HepG2 (cell line): ENCODE data around the gene SERPIND1. TPM values are rescaled to one million over a fixed set of nuclear protein-coding genes. Genes with fewer than 3 reads are reported as not detected.
A peak's percentile ranks its signal among the peaks of the same experiment; 100 is the strongest.
"Not testable (repeated sequence)": the region's sequence is repeated elsewhere in the genome, so short reads cannot be mapped to it uniquely, and the experiment has no call there.

Experiments used
- ATAC-seq: fragments of 200-7000 bp; cut with Tn5 transposase; 3 replicates; pipeline ENCODE4 v1.9.1; 2020; ENCODE audit warnings: mild to moderate bottlenecking, moderate library complexity
- BruUV-seq: library from RNA; stranded (reverse); fragments of 400-500 nt; replicated peaks from 2 replicates; lab custom pipeline; 2021; lab: Mats Ljungman, UMichigan
- CTCF ChIA-PET: fragments of 300-600 bp; formaldehyde crosslinking; extraction: SDS; loops from one replicate; lab custom pipeline; 2021; ENCODE audit warnings: low total read pairs, inconsistent platforms, low intra/inter-chr PET ratio; lab: Yijun Ruan, JAX
- POLR2A ChIA-PET: fragments of 350-600 bp; sonication (Branson Sonifier 250); formaldehyde crosslinking; loops from one replicate; lab custom pipeline; 2020; ENCODE audit warnings: antibody characterized with exemption, inconsistent platforms; lab: Yijun Ruan, JAX
- DNase-seq: peaks from one replicate; pipeline ENCODE4 v3.0.0-alpha.2; 2015; ENCODE audit warnings: low spot score
- FAIRE-seq: peaks from 3 replicates; lab custom pipeline; 2011; peaks lifted over from hg19 to GRCh38; lab: Jason Lieb, UNC
- H2AFZ ChIP-seq: one replicate; pipeline ENCODE4 v1.6.1; 2011; ENCODE audit warnings: low read length, inconsistent platforms
- H3K27ac ChIP-seq: fragments of 300-600 bp; 3 replicates; pipeline ENCODE4 v1.8.0; 2011; ENCODE audit warnings: mixed run types, mild to moderate bottlenecking, mixed read lengths, low read length, inconsistent platforms; ENCODE audit not compliant: insufficient read depth; ENCODE audit errors: extremely low read length
- H3K27me3 ChIP-seq, 2 experiments: fragments of 200-600 bp in 1 of 2; 2 replicates in 1 of 2; 3 replicates in 1 of 2; pipeline versions ENCODE4 v1.6.0 to v1.8.0; 2011; ENCODE audit warnings: low read length in 2 of 2, mild to moderate bottlenecking in 2 of 2, moderate library complexity in 2 of 2, inconsistent platforms in 1 of 2; ENCODE audit not compliant: insufficient read depth in 2 of 2, control insufficient read depth in 1 of 2
- H3K36me3 ChIP-seq, 2 experiments: fragments of 200-600 bp in 1 of 2; replicated peaks in 1 of 2; 2 replicates in 1 of 2; 3 replicates in 1 of 2; pipeline versions ENCODE4 v1.5.1 to v1.8.0; 2011; ENCODE audit warnings: low read length in 2 of 2, inconsistent platforms in 1 of 2; ENCODE audit not compliant: insufficient read depth in 2 of 2, control insufficient read depth in 1 of 2
- H3K4me1 ChIP-seq: 2 replicates; pipeline ENCODE4 v1.5.1; 2012; ENCODE audit warnings: low read length, inconsistent platforms; ENCODE audit not compliant: insufficient read depth
- H3K4me2 ChIP-seq: 2 replicates; pipeline ENCODE4 v1.6.0; 2011; ENCODE audit warnings: low read depth, low read length, inconsistent platforms
- H3K4me3 ChIP-seq, 3 experiments: fragments of 200-600 bp in 1 of 3; sonication (generic), shearing (Covaris generic) in 1 of 3; replicated peaks in 1 of 3; 2 replicates each; pipeline ENCODE4 v1.5.1; 2011 to 2016; ENCODE audit warnings: low read length in 3 of 3, inconsistent platforms in 2 of 3, low read depth in 2 of 3, mild to moderate bottlenecking in 2 of 3, control low read depth in 1 of 3, mixed read lengths in 1 of 3; ENCODE audit not compliant: insufficient read depth in 1 of 3
- H3K79me2 ChIP-seq: one replicate; pipeline ENCODE4 v1.6.1; 2011; ENCODE audit warnings: low read length, inconsistent platforms; ENCODE audit not compliant: insufficient read depth
- H3K9ac ChIP-seq: 2 replicates; pipeline ENCODE4 v1.6.0; 2011; ENCODE audit warnings: mild to moderate bottlenecking, low read depth, low read length, inconsistent platforms; ENCODE audit not compliant: insufficient read depth
- H3K9me3 ChIP-seq: 2 replicates; pipeline ENCODE4 v1.5.1; 2012; ENCODE audit warnings: mild to moderate bottlenecking, low read length
- H4K20me1 ChIP-seq: 2 replicates; pipeline ENCODE4 v1.6.0; 2011; ENCODE audit warnings: inconsistent platforms, mild to moderate bottlenecking, low read length, moderate library complexity; ENCODE audit not compliant: insufficient read depth
- DNMT3B ChIP-seq: conservative IDR thresholded peaks from 2 replicates; pipeline ENCODE4 v1.6.1; 2016; ENCODE audit warnings: missing biosample characterization, control low read depth
- PCBP2 ChIP-seq: fragments of 200-400 bp; formaldehyde crosslinking; optimal IDR thresholded peaks from 2 replicates; pipeline ENCODE3; 2018; ENCODE audit warnings: low read length, low read depth; ENCODE audit not compliant: poor library complexity, severe bottlenecking
- RBM22 ChIP-seq: fragments of 200-400 bp; formaldehyde crosslinking; optimal IDR thresholded peaks from 2 replicates; pipeline ENCODE3; 2017; ENCODE audit warnings: mild to moderate bottlenecking, low read length, moderate library complexity
- ZNF232 ChIP-seq: sonication (generic); formaldehyde crosslinking; IDR thresholded peaks from 2 replicates; pipeline ENCODE4 v1.4.0; 2020; ENCODE audit warnings: missing genetic modification reagents, borderline replicate concordance
- WGBS: methylation state at CpG from one replicate; pipeline ENCODE4 v1.1.6; 2017; ENCODE audit warnings: low lambda C conversion rate; 5-methylcytosine and 5-hydroxymethylcytosine counted together
- in situ Hi-C: cut with HindIII; loops from 2 replicates; pipeline ENCODE4 v1.10.0; 2017; ENCODE audit warnings: low pct_unique_long_range_greater_than_20kb; ENCODE audit not compliant: extremely low pct_ligation_motif_present
- intact Hi-C: fragments of 100-400 bp; cut with micrococcal nuclease; formaldehyde crosslinking; loops from one replicate; pipeline ENCODE4 v1.10.0; 2022; ENCODE audit not compliant: unreplicated experiment
- polyA plus RNA-seq, 8 experiments: library from polyadenylated mRNA; depleted of rRNA in 3 of 8; stranded (reverse) in 7 of 8; unstranded in 1 of 8; fragments of >200 nt; fragmentation: Illumina TruSeq in 4 of 8; extraction: Trizol in 4 of 8; gene quantifications; 2 replicates each; pipeline versions ENCODE4 v1.2.1 to v1.2.3, GENCODE V29; 2011 to 2016; ENCODE audit warnings: low read depth in 4 of 8, missing spikeins in 1 of 8, mixed read lengths in 1 of 8; ENCODE audit not compliant: insufficient read depth in 1 of 8
- total RNA-seq, 5 experiments: library from RNA; depleted of rRNA; stranded (reverse); fragments of >200 nt; fragmentation: Illumina TruSeq; extraction: Trizol; gene quantifications; 2 replicates each; pipeline ENCODE4 v1.2.3, GENCODE V29; 2016; ENCODE audit warnings: low read depth in 1 of 5
- TF ChIP-seq, protein P1 (sequence below): sonication (generic); formaldehyde crosslinking; conservative IDR thresholded peaks from 2 replicates; pipeline ENCODE4 v1.8.0; 2022; ENCODE audit warnings: low read depth, missing genetic modification reagents

SERPIND1 gene
- total and polyA plus RNA-seq, 2 of the 13 experiments (the other 11 are each of a cell fraction or from before 2014, with no cell fraction given), result 111 to 350 TPM

DNA sequence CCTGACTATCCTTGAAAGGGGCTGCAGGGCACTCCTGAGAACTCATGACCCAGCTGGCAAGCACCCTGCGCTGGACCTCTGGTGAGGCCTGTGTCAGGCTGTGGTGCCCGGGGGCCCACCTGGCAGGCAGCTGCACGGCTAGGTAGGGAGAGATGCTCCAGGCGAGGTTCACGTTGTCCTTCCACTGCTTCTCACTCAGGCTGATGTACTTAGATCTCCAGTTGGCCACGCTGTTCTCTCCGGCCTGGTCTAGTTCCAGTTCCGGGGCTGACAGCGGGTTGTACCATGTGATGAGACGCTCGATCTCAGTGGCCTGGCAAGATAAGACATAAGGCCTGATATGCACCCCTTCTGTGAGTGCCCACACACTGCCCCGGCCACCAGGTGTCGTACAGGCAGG, 44.7 kb upstream of the SERPIND1 start (continued):
- TF ChIP-seq PCBP2 (no peak), RBM22 (no peak), ZNF232 (no peak), DNMT3B (CRISPR knock-in tag) (no peak)
- TF ChIP-seq, protein P1, sequence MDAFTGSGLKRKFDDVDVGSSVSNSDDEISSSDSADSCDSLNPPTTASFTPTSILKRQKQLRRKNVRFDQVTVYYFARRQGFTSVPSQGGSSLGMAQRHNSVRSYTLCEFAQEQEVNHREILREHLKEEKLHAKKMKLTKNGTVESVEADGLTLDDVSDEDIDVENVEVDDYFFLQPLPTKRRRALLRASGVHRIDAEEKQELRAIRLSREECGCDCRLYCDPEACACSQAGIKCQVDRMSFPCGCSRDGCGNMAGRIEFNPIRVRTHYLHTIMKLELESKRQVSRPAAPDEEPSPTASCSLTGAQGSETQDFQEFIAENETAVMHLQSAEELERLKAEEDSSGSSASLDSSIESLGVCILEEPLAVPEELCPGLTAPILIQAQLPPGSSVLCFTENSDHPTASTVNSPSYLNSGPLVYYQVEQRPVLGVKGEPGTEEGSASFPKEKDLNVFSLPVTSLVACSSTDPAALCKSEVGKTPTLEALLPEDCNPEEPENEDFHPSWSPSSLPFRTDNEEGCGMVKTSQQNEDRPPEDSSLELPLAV (CRISPR knock-in tag), result no peak
- TF ChIP-seq, all 625 proteins: peak for 0

DNA sequence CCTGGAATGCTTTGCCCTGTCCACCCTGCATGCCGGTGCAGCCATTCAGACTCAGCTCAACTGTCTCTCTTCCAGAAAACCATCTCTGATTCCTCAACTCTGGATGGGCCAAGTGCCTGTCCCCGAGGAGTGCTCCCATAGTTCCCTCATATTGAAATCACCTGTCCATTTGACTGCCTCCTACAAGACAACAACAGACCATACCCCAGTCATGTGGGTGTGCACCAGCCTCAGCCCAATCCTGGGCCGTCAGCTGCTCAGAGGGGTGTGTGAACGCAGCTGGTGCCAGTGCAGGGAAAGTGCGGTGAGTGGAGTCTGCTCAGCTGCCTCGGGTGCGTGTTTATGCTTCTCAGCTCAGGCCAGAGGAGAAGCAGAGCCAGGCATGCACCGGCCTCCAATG, 41.5 kb upstream of the SERPIND1 start:
- H3K79me2 ChIP-seq, H3K9ac ChIP-seq, in situ Hi-C loops, intact Hi-C loops, H3K4me1 ChIP-seq, CTCF ChIA-PET, H3K27me3 ChIP-seq, DNase-seq, H3K4me2 ChIP-seq, BruUV-seq, H3K9me3 ChIP-seq, H3K27ac ChIP-seq, FAIRE-seq, H3K4me3 ChIP-seq, ATAC-seq, POLR2A ChIA-PET, H4K20me1 ChIP-seq, H2AFZ ChIP-seq: not testable (repeated sequence)
- peaks cover 6 to 21% of the 10 kb centered on the region in 2 experiments; a peak in 4 of 5 replicates for H3K36me3 ChIP-seq
- 93% methylated on average over 4 of the region's 8 CpGs for WGBS

DNA sequence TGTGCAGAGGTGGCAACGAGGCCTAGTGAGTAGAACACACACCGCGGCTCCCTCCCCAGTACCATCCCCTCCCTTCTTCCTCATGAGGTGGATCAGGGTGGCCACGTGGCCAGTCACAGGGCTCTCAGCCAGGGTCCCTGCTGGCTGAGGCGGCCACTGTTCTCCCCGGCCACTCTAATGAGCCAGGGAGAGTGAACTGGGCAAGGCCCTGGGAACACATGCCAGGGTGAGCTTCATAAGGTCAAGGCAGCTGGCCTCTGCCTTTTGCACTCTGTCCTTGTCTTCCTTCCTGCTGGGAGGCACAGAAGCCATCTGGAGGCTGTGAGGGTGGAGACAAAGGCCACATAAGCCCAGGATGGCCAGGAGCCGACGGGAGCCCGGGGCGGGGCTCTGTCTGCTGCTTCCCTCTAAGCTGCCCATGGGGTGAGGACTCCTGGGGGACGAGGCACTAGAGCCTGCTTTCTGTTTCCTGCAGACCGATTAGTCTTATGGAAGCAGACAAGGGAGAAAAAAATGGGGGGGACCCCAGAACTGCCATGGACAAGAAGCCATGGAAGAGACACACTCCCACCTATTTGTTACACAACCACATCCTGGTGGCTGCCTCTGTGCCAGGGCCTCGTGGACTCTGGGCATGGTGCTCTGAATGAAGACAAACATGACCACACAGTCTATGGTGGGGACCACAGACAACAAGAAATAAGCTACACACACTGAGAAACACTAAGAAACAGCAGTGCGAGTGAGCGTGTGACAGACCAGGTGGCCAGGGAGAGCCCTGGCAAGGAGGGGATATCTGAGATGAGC, 38.4 kb upstream of the SERPIND1 start:
- BruUV-seq, H3K9ac ChIP-seq, H3K36me3 ChIP-seq, H3K27ac ChIP-seq, H4K20me1 ChIP-seq, DNase-seq, in situ Hi-C loops, H3K4me3 ChIP-seq, H3K79me2 ChIP-seq, intact Hi-C loops, H3K4me1 ChIP-seq, H2AFZ ChIP-seq, FAIRE-seq, CTCF ChIA-PET, H3K4me2 ChIP-seq, H3K27me3 ChIP-seq, POLR2A ChIA-PET, H3K9me3 ChIP-seq: not testable (repeated sequence)
- WGBS, result 80% methylated on average over 8 of the region's 15 CpGs
- ATAC-seq, result peak; percentile 56

DNA sequence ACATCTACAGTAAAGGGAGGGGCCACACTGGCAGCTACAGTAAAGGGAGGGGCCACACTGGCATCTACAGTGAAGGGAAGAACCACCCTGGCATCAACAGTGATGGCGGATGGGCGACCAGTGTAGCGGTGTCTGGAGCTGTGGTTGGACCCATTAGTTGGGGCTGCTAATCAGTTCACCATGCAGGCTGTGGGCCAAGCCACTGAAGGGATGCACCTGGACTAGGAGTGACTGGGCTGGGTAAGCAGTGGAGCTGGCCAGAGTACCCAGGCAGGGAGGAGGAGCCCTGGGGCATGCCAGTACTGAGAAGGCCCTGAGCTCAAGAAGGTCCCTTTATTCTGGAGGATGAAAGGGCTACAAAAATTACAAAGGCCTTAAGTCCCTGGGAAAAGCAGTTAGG, 37.0 kb upstream of the SERPIND1 start:
- H3K27ac ChIP-seq, H3K9me3 ChIP-seq, BruUV-seq, ATAC-seq, H3K9ac ChIP-seq, H3K4me2 ChIP-seq, H3K4me3 ChIP-seq, H2AFZ ChIP-seq, in situ Hi-C loops, H3K36me3 ChIP-seq, H3K27me3 ChIP-seq, H4K20me1 ChIP-seq, H3K79me2 ChIP-seq, FAIRE-seq, CTCF ChIA-PET, H3K4me1 ChIP-seq, DNase-seq, intact Hi-C loops, POLR2A ChIA-PET: not testable (repeated sequence)
- WGBS, result 100% methylated on average over 3 of the region's 3 CpGs
